Measurements from ENCODE around the gene GPR62. TPM values are rescaled to one million over a fixed set of nuclear protein-coding genes. Genes with fewer than 3 reads are reported as not detected.

Gene GPR62
- total and polyA plus RNA-seq, 2 donors (not counting 3 experiments of a cell fraction or from before 2014, with no cell fraction given) = 0.04 to 0.15 TPM

DNA sequence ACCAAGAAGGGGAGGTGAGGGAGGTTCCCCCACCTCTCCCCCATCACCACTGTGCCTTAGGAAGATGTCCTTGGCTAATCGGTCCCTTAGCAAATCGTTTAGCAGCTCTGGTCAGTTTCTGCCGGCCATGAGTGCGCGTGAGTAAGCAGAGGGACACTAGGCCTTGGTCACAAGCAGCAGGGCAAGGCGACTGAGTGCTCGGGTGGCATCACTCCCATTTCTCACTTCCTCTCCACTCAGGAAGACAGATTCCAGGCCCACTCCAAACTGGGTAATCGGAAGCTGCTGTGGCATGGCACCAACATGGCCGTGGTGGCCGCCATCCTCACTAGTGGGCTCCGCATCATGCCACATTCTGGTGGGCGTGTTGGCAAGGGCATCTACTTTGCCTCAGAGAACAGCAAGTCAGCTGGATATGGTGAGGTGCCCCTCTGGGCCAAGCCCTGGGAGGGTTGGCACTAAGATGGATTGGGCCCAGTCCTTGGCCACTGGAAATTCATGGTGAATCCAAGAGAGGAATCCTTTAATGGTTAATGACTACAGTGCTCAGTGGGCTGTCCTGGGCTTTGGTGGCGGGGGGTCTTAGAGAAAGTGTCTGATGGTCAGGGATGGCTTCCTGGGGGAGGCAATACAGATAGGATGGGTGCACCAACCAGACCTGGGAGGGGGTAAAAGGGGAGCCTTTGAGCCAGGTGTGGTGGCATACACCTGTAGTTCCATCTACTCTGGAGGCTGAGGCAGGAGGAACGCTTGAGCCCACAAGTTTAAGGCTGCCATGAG, 9.1 kb upstream of the GPR62 start:
- no peak overlapping the region for H3K4me3 ChIP-seq (replicated peaks in 1 of 3; ENCODE audit: insufficient read depth in 1 of 3, low read depth in 1 of 3, low read length in 3 of 3)
- H3K9me3 ChIP-seq (replicated peaks; ENCODE audit: control insufficient read depth, insufficient read depth, low read length) = no peaks in the 10 kb centered on the region
- intact Hi-C loops (cut with micrococcal nuclease) (loop anchor here (10.0 kb wide), 1 partner anchor 561 kb away; the partner anchor contains the start of gene MANF), dilution Hi-C loops (cut with MboI; ENCODE audit: extremely low pct_ligation_motif_present, low sequenced_read_pairs) (no loop called here)
- H4K20me1 ChIP-seq (replicated peaks; ENCODE audit: control insufficient read depth, extremely low read depth, insufficient read depth, low read length) = no peaks in the 10 kb centered on the region
- H3K79me2 ChIP-seq (ENCODE audit: control insufficient read depth, insufficient read depth, low read length) = peaks cover 4% of the 10 kb centered on the region
- H2AFZ ChIP-seq (ENCODE audit: low read depth, low read length) = no peak overlapping the region
- no TSS peak for BruUV-seq (replicated peaks)
- FAIRE-seq (no peak), DNase-seq (ENCODE audit: low read depth, low spot score) (no peak)
- no peak overlapping the region for H3K4me2 ChIP-seq (ENCODE audit: insufficient read depth, low read length)
- H3K9me1 ChIP-seq (replicated peaks; ENCODE audit: control insufficient read depth, extremely low read depth, insufficient read depth, low read length) = no peaks in the 10 kb centered on the region
- no peak overlapping the region for H3K9ac ChIP-seq (replicated peaks; ENCODE audit: extremely low read depth, insufficient read depth, low read length)
- H3K4me1 ChIP-seq (ENCODE audit: control insufficient read depth, extremely low read depth, insufficient read depth, low read length) = peaks cover 13% of the 10 kb centered on the region
- H3K27me3 ChIP-seq (ENCODE audit: control insufficient read depth in 2 of 2, insufficient read depth in 2 of 2, low read length in 2 of 2) = no peaks in the 10 kb centered on the region
- ChIA-PET CTCF (no interaction called here), POLR2A (no interaction called here)
- no peaks in the 10 kb centered on the region for H3K36me3 ChIP-seq (ENCODE audit: control insufficient read depth in 2 of 2, extremely low read depth in 1 of 2, insufficient read depth in 2 of 2, low read length in 2 of 2)
- TF ChIP-seq GATA2 (IDR thresholded peaks at IDR 0.05; ENCODE audit: insufficient read depth, insufficient read length, low read depth, low read length) = no peak
- no peak for TF ChIP-seq MYC (IDR thresholded peaks at IDR 0.05; ENCODE audit: low read depth, low read length)
- TF ChIP-seq POLR2A (IDR thresholded peaks at IDR 0.05; ENCODE audit: low read depth, low read length) = no peak
- TF ChIP-seq MAX (IDR thresholded peaks at IDR 0.05; ENCODE audit: insufficient read depth, insufficient read length) = no peak
- TF ChIP-seq POLR2AphosphoS5 (IDR thresholded peaks at IDR 0.05; ENCODE audit: insufficient read depth, low read depth, low read length) = no peak
- TF ChIP-seq, protein P1, sequence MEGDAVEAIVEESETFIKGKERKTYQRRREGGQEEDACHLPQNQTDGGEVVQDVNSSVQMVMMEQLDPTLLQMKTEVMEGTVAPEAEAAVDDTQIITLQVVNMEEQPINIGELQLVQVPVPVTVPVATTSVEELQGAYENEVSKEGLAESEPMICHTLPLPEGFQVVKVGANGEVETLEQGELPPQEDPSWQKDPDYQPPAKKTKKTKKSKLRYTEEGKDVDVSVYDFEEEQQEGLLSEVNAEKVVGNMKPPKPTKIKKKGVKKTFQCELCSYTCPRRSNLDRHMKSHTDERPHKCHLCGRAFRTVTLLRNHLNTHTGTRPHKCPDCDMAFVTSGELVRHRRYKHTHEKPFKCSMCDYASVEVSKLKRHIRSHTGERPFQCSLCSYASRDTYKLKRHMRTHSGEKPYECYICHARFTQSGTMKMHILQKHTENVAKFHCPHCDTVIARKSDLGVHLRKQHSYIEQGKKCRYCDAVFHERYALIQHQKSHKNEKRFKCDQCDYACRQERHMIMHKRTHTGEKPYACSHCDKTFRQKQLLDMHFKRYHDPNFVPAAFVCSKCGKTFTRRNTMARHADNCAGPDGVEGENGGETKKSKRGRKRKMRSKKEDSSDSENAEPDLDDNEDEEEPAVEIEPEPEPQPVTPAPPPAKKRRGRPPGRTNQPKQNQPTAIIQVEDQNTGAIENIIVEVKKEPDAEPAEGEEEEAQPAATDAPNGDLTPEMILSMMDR (IDR thresholded peaks at IDR 0.05; ENCODE audit: extremely low read depth in 1 of 2, insufficient read depth in 1 of 2, low read depth in 1 of 2, low read length in 2 of 2) = no peak
- TF ChIP-seq EZH2 (IDR thresholded peaks at IDR 0.05; ENCODE audit: borderline replicate concordance, low read depth, low read length, severe bottlenecking) = no peak
- no peak for TF ChIP-seq FOS (IDR thresholded peaks at IDR 0.05; ENCODE audit: borderline replicate concordance, insufficient read depth, low read length)
- no peak for TF ChIP-seq JUN (IDR thresholded peaks at IDR 0.05; ENCODE audit: borderline replicate concordance, insufficient read depth, insufficient read length, low read depth)
- no peak overlapping the region for H3K27ac ChIP-seq (ENCODE audit: insufficient read depth, low read depth, low read length)

Measured in endothelial cell of umbilical vein (primary cell).